Measurements from ENCODE around the gene SEMA7A.

SEMA7A gene

GRCh38 chr15:74453925-74454763 is 20.4 kb upstream of the SEMA7A start:
- no peak for TF ChIP-seq CTCF (IDR thresholded peaks at IDR 0.05)

GRCh38 chr15:74451861-74452835 is 18.4 kb upstream of the SEMA7A start:
- TF ChIP-seq CTCF (IDR thresholded peaks at IDR 0.05): no peak

- no peak for TF ChIP-seq CTCF (IDR thresholded peaks at IDR 0.05)
Observed at GRCh38 chr15:74451322-74451721, 17.6 kb upstream of the SEMA7A start.

GRCh38 chr15:74449643-74450205 is 16.0 kb upstream of the SEMA7A start:
- no peak for TF ChIP-seq CTCF (IDR thresholded peaks at IDR 0.05)

GRCh38 chr15:74449095-74449494 is 15.3 kb upstream of the SEMA7A start:
- no peak for TF ChIP-seq CTCF (IDR thresholded peaks at IDR 0.05)

- TF ChIP-seq CTCF (IDR thresholded peaks at IDR 0.05): no peak
Observed at GRCh38 chr15:74445816-74446763, 12.3 kb upstream of the SEMA7A start.

Measured in LNCAP (cell line).